Right ventricle myocardium superior (tissue), 1 donor: ENCODE results near the gene FOXK2. TPM values are rescaled to one million over a fixed set of nuclear protein-coding genes. Genes with fewer than 3 reads are reported as not detected.
"Not testable (repeated sequence)": the region's sequence is repeated elsewhere in the genome, so short reads cannot be mapped to it uniquely, and the experiment has no call there.

ENCODE experiments used
- ATAC-seq: fragments of 200-7000 bp; cut with Tn5 transposase; one replicate; pipeline ENCODE4 v1.9.1; 2020; ENCODE audit warnings: mild to moderate bottlenecking; ENCODE audit not compliant: poor library complexity
- DNase-seq: peaks from one replicate; pipeline ENCODE4 v3.0.0-alpha.2; 2020
- intact Hi-C: fragments of 100-400 bp; cut with DNase I; formaldehyde crosslinking; loops from one replicate; pipeline ENCODE4 v1.11.2; 2022
- total RNA-seq: library from RNA; stranded (reverse); fragmentation: NEBNext Ultra II Directional; extraction: Animal tissue kit (Norgen Biotek cat#: 25700); gene quantifications from one replicate; pipeline ENCODE4 v1.2.1, GENCODE V29; 2021
- donor health status: DM: no; HTN: yes; CAD: no; lungs with severe emphysema.

Gene FOXK2
- total RNA-seq, 1 donor from 2014 or later, result 34.3 TPM

GRCh38 chr17:82575581-82576221 lies 56.2 kb downstream of the FOXK2 start:
- ATAC-seq, intact Hi-C loops, DNase-seq: not testable (repeated sequence)

- intact Hi-C loops, result no loop called here
- DNase-seq (no peak), ATAC-seq (no peak)
These were observed 57.8 kb downstream of the FOXK2 start for GRCh38 chr17:82577300-82577699.

- ATAC-seq, intact Hi-C loops: not testable (repeated sequence)
These were observed 60.4 kb downstream of the FOXK2 start for GRCh38 chr17:82579969-82580368.

GRCh38 chr17:82582213-82582612 lies 62.7 kb downstream of the FOXK2 start:
- ATAC-seq (no peak), DNase-seq (no peak)
- intact Hi-C loops, result no loop called here

More at GRCh38 chr17:82579969-82580368, 60.4 kb downstream of the FOXK2 start:
- DNase-seq, result not testable (repeated sequence)

- DNase-seq, result no peak
- intact Hi-C loops, result no loop called here
- ATAC-seq, result no peak
These were observed 63.2 kb downstream of the FOXK2 start for GRCh38 chr17:82582709-82583108.

GRCh38 chr17:82583720-82584234 lies 64.2 kb downstream of the FOXK2 start:
- intact Hi-C loops, result no loop called here
- ATAC-seq (no peak), DNase-seq (no peak)

- DNase-seq, result peak; percentile 61
- ATAC-seq, intact Hi-C loops: not testable (repeated sequence)
These were observed 66.5 kb downstream of the FOXK2 start for GRCh38 chr17:82585935-82586575.

GRCh38 chr17:82586576-82587233 lies 67.2 kb downstream of the FOXK2 start:
- intact Hi-C loops, result no loop called here
- ATAC-seq, result no peak

GRCh38 chr17:82587234-82588086 lies 67.9 kb downstream of the FOXK2 start:
- DNase-seq (no peak), ATAC-seq (no peak)

More at GRCh38 chr17:82586576-82587233, 67.2 kb downstream of the FOXK2 start:
- DNase-seq, result no peak

GRCh38 chr17:82588266-82589175 lies 69.0 kb downstream of the FOXK2 start:
- ATAC-seq (no peak), DNase-seq (no peak)
- intact Hi-C loops, result no loop called here

More at GRCh38 chr17:82587234-82588086, 67.9 kb downstream of the FOXK2 start:
- intact Hi-C loops, result no loop called here

GRCh38 chr17:82589851-82590180 lies 70.3 kb downstream of the FOXK2 start:
- ATAC-seq (no peak), DNase-seq (no peak)
- intact Hi-C loops, result no loop called here

GRCh38 chr17:82590216-82590615 lies 70.7 kb downstream of the FOXK2 start:
- ATAC-seq (no peak), DNase-seq (no peak)
- intact Hi-C loops, result no loop called here

- intact Hi-C loops, result no loop called here
- ATAC-seq, result no peak
- DNase-seq, result no peak
These were observed 71.5 kb downstream of the FOXK2 start for GRCh38 chr17:82590881-82591539.

- intact Hi-C loops, result no loop called here
- no peak for DNase-seq
- ATAC-seq, result peak; percentile 11
These were observed 72.8 kb downstream of the FOXK2 start for GRCh38 chr17:82592289-82592766.

GRCh38 chr17:82592767-82593589 lies 73.4 kb downstream of the FOXK2 start:
- peak; percentile 68 for DNase-seq
- peak; percentile 50 for ATAC-seq
- intact Hi-C loops, result no loop called here

- DNase-seq, result no peak
- intact Hi-C loops, result no loop called here
- ATAC-seq, result no peak
These were observed 74.1 kb downstream of the FOXK2 start for GRCh38 chr17:82593590-82594087.
